GM12891 (cell line): ENCODE results near the gene ALDOA.

Experiments used
- PAX5 ChIP-seq: IDR thresholded peaks from 2 replicates; pipeline ENCODE4 v1.6.1; 2011; ENCODE audit warnings: low read length, moderate library complexity, mild to moderate bottlenecking; ENCODE audit not compliant: insufficient read depth, severe bottlenecking
- POLR2A ChIP-seq: IDR thresholded peaks from 2 replicates; pipeline ENCODE4 v1.6.1; 2011; ENCODE audit warnings: low read depth, low read length, control low read depth
- POLR2AphosphoS5 ChIP-seq: IDR thresholded peaks from 2 replicates; pipeline ENCODE4 v1.6.1; 2011; ENCODE audit warnings: low read depth, low read length, control low read depth
- TAF1 ChIP-seq: IDR thresholded peaks from 2 replicates; pipeline ENCODE4 v1.6.1; 2011; ENCODE audit warnings: low read depth, low read length, control low read depth

GRCh38 chr16:30082545-30083090 is 17.1 kb downstream of the ALDOA start:
- TF ChIP-seq POLR2A (no peak), TAF1 (no peak), PAX5 (no peak), POLR2AphosphoS5 (no peak)
